OCI-LY1 (cell line): ENCODE data around the gene LRMDA.

Experiments
- EZH2 ChIP-seq: fragments of 200-600 bp; sonication (generic), shearing (Covaris generic); IDR thresholded peaks from 2 replicates; pipeline ENCODE4 v1.8.0; 2017; ENCODE audit warnings: borderline replicate concordance, mixed run types, mild to moderate bottlenecking, antibody characterized with exemption, low read length, moderate library complexity, mixed read lengths
- TF ChIP-seq, protein P1 (sequence below): fragments of 200-600 bp; sonication (generic), shearing (Covaris generic); IDR thresholded peaks from 2 replicates; pipeline ENCODE4 v1.5.1; 2017; ENCODE audit warnings: mild to moderate bottlenecking, antibody characterized with exemption, low read length, moderate library complexity, mixed read lengths

DNA sequence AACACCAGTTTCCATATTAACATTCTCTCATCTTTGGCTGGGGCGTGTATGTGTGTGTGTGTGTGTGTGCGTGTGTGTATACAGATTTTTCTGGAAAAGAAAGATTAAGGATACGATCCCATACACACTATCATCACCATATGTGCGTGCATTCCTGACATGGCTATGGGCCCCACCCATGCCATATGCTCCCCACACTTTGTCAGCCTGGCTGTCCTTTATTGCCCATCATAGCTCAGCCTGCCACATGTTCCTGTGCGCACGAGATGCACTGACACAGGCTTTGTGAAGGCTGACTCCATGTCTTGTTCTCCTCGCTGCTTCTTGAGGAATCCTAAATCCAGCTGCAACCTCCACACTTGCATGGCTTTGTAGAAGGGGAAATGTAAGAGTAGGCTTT is 984.1 kb downstream of the LRMDA start:
- no peak for TF ChIP-seq EZH2
- TF ChIP-seq, protein P1, sequence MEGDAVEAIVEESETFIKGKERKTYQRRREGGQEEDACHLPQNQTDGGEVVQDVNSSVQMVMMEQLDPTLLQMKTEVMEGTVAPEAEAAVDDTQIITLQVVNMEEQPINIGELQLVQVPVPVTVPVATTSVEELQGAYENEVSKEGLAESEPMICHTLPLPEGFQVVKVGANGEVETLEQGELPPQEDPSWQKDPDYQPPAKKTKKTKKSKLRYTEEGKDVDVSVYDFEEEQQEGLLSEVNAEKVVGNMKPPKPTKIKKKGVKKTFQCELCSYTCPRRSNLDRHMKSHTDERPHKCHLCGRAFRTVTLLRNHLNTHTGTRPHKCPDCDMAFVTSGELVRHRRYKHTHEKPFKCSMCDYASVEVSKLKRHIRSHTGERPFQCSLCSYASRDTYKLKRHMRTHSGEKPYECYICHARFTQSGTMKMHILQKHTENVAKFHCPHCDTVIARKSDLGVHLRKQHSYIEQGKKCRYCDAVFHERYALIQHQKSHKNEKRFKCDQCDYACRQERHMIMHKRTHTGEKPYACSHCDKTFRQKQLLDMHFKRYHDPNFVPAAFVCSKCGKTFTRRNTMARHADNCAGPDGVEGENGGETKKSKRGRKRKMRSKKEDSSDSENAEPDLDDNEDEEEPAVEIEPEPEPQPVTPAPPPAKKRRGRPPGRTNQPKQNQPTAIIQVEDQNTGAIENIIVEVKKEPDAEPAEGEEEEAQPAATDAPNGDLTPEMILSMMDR: no peak
